ENCODE results near the gene ABCA13. TPM values are rescaled to one million over a fixed set of nuclear protein-coding genes. Genes with fewer than 3 reads are reported as not detected.

ABCA13 gene
- total RNA-seq, 4 donors from 2014 or later, result under 0.01 to 0.54 (median 0.04) TPM; not detected in 1

DNA sequence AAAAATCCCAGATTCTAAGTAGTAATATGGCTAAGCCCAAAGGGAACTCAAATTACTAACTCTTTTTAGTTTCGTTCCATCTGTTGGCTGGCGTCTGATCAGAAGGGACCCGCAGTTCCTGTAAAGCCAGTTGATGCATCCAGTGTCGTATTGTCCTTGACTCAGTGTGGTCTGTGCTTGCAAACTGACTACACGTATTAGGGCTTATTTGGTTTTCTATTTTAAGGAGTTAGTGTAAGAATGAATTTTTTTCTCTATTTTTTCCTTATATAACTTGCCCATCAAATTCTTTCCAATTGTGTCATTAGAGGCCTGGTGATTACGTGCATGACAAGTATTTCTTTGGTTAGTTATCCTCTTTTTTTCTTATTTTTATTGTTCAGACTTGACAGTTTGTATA, 9.7 kb downstream of the ABCA13 start:
- H3K36me3 ChIP-seq, result no peaks in the 10 kb centered on the region
- TF ChIP-seq POLR2A (IDR thresholded peaks at IDR 0.05), result no peak
- no peak for TF ChIP-seq POLR2AphosphoS5 (IDR thresholded peaks at IDR 0.05)
- no peak for TF ChIP-seq EP300 (IDR thresholded peaks at IDR 0.05)
- TF ChIP-seq, protein P1, sequence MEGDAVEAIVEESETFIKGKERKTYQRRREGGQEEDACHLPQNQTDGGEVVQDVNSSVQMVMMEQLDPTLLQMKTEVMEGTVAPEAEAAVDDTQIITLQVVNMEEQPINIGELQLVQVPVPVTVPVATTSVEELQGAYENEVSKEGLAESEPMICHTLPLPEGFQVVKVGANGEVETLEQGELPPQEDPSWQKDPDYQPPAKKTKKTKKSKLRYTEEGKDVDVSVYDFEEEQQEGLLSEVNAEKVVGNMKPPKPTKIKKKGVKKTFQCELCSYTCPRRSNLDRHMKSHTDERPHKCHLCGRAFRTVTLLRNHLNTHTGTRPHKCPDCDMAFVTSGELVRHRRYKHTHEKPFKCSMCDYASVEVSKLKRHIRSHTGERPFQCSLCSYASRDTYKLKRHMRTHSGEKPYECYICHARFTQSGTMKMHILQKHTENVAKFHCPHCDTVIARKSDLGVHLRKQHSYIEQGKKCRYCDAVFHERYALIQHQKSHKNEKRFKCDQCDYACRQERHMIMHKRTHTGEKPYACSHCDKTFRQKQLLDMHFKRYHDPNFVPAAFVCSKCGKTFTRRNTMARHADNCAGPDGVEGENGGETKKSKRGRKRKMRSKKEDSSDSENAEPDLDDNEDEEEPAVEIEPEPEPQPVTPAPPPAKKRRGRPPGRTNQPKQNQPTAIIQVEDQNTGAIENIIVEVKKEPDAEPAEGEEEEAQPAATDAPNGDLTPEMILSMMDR (IDR thresholded peaks at IDR 0.05), result no peak
- 73 to 75% methylated on average over 6 of the region's 6 CpGs for WGBS, 2 donors (ENCODE audit: low coverage in 1 of 2)
- H3K9me3 ChIP-seq, result no peaks in the 10 kb centered on the region
- no peak for ATAC-seq
- H3K4me1 ChIP-seq, result no peaks in the 10 kb centered on the region
- H3K27me3 ChIP-seq, result no peaks in the 10 kb centered on the region
- H3K4me3 ChIP-seq, result no peak overlapping the region
- no peak overlapping the region for H3K27ac ChIP-seq

DNA sequence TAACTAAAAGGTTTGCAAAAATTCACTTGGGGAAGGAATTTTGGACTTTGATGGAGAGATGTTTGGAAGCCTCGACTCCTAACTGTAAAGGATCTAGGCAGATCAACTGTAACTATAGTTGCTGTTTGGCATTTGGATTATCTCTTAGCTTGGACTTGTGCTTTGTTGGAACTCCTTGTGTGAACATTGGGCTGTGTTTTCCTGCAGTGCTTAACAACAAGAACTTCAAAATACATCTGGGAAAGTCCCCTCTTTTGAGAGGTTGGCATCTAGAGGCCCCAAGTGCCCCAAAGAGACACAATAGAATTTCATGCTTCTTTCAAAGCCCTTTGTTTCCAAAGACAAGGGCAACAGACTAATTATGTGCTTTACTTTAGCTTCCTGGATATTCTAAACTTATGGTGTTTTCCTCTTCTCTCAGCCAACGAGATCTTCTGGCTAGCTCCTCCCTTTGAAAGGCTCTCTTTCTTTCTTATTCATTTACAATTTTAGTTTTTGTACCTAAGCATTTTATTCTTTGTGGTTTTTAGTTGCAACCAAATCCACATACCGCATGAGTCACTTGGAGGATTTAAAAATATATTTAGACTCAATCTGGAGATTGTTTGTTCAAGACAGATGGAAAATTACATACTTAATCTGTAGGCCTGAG, 11.6 kb downstream of the ABCA13 start:
- no peak overlapping the region for H3K4me3 ChIP-seq
- peaks cover 0 to 14% (median 0%) of the 10 kb centered on the region in 3 donors for H3K9me3 ChIP-seq
- WGBS, 2 donors (ENCODE audit: low coverage in 1 of 2), result 51 to 59% methylated on average over 3 of the region's 3 CpGs
- no peaks in the 10 kb centered on the region for H3K36me3 ChIP-seq
- H3K27me3 ChIP-seq, result no peaks in the 10 kb centered on the region
- no peak overlapping the region for H3K27ac ChIP-seq
- no peaks in the 10 kb centered on the region for H3K4me1 ChIP-seq
- TF ChIP-seq POLR2A (IDR thresholded peaks at IDR 0.05), result no peak
- TF ChIP-seq, protein P1 (IDR thresholded peaks at IDR 0.05), result no peak
- TF ChIP-seq POLR2AphosphoS5 (IDR thresholded peaks at IDR 0.05), result no peak
- TF ChIP-seq EP300 (IDR thresholded peaks at IDR 0.05), result no peak
- no peak for ATAC-seq

DNA sequence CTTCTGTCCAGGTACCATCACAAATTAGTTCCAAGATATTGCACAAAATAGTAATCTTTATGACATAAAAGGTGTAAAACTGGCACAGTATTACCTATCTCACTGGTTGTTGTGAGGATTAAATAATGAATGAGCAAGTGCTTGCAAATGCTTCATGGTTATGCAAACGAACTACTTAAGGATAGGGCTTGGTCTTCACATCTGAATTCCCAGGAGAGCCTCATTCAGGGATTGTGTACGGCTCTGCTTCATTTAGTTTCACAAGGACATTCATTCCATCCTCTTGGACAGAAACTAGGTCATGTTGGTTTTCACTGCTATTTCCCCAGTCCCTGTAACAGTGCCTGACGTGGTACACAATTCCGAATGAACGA, 12.1 kb downstream of the ABCA13 start:
- Histone ChIP-seq H3K27me3 (no peaks in the 10 kb centered on the region), H3K27ac (no peak overlapping the region), H3K9me3 (peaks cover 0 to 16% (median 0%) of the 10 kb centered on the region in 3 donors), H3K4me1 (no peaks in the 10 kb centered on the region), H3K36me3 (no peaks in the 10 kb centered on the region), H3K4me3 (no peak overlapping the region)
- WGBS, 2 donors (ENCODE audit: low coverage in 1 of 2), result 68% methylated on average over 5 of the region's 5 CpGs
- TF ChIP-seq, protein P1 (IDR thresholded peaks at IDR 0.05), result no peak
- ATAC-seq, result no peak

DNA sequence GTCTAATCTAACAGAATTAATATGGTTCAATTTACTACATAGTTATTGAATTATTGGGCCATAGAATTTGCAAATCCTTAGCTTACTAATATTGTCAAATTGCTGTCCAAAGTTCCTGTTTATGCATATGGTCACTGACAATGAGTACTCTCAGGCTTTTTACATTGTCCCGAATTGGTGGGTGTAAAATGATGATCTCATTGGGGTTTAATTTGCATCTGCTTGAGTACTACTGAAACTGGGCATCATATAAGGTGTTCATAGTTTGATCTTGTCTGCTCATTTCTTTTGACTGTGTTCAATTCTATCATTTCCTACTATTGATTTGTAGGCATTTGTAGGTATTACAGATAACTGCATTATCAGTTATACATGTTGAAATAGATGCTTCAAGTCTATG, 12.7 kb downstream of the ABCA13 start:
- Histone ChIP-seq H3K4me1 (no peaks in the 10 kb centered on the region), H3K9me3 (peaks cover 0 to 22% (median 0%) of the 10 kb centered on the region in 3 donors), H3K36me3 (no peaks in the 10 kb centered on the region), H3K27ac (no peak overlapping the region), H3K4me3 (no peak overlapping the region), H3K27me3 (no peaks in the 10 kb centered on the region)
- TF ChIP-seq POLR2A (IDR thresholded peaks at IDR 0.05) (no peak), POLR2AphosphoS5 (IDR thresholded peaks at IDR 0.05) (no peak), EP300 (IDR thresholded peaks at IDR 0.05) (no peak)
- TF ChIP-seq, protein P1 (IDR thresholded peaks at IDR 0.05), result no peak
- 50 to 63% methylated on average over 1 of the region's 1 CpG for WGBS, 2 donors (ENCODE audit: low coverage in 1 of 2)
- no peak for ATAC-seq

DNA sequence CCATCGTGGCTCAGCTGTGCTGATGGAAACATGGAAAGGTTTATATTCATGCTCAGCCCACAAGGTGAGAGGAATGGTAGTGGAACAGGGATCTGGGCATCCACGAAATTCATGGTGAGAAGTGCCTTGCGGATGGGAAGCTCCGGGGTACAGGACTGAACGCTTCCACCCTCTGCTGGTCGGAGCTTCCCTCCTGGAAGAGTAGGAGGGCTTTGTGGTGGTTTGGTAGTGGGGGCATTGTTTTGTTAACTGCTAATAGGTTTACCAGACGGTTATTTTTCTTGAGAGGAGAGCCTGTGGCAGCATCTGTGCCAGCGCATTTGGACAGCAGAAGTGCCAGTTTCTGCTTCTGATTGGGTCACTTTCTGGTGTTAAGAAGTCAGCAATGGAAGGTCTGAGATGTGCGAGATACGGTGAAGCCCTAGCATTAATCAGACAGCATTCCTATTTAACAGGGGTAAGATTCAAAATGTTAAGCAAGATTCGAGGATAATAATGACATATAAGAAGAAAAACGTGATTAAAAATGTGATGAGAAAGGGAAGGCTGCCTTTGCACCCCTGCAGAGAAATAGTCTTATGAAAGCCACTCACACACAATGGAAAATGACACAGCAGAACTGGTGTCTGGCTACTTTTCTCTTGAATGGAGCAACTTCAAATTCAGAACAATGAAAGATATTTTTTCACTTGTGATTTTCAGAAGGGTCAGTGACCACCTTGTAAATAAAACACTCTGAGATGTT, 17.7 kb downstream of the ABCA13 start:
- H3K36me3 ChIP-seq, result no peaks in the 10 kb centered on the region
- H3K27me3 ChIP-seq, result no peaks in the 10 kb centered on the region
- no peak overlapping the region for H3K4me3 ChIP-seq
- no peak overlapping the region for H3K27ac ChIP-seq
- peaks cover 0 to 22% (median 0%) of the 10 kb centered on the region in 3 donors for H3K9me3 ChIP-seq
- no peaks in the 10 kb centered on the region for H3K4me1 ChIP-seq
- WGBS, 2 donors (ENCODE audit: low coverage in 1 of 2), result 81 to 86% methylated on average over 1 to 12 of the region's 12 CpGs
- TF ChIP-seq POLR2A (IDR thresholded peaks at IDR 0.05) (no peak), EP300 (IDR thresholded peaks at IDR 0.05) (no peak), POLR2AphosphoS5 (IDR thresholded peaks at IDR 0.05) (no peak)
- TF ChIP-seq, protein P1 (IDR thresholded peaks at IDR 0.05), result no peak
- ATAC-seq, result no peak

Measured in gastroesophageal sphincter (tissue), 4 donors.